Gastrocnemius medialis (tissue), 4 donors: ENCODE measurements around the gene ATG7.

ENCODE experiments used
- CTCF ChIP-seq, 5 experiments: fragments of 450-650 bp in 3 of 5; fragments of 200-600 bp in 2 of 5; sonication (generic) in 2 of 5; IDR thresholded peaks in 4 of 5; conservative IDR thresholded peaks in 1 of 5; 1 replicate in 4 of 5; 2 replicates in 1 of 5; pipeline ENCODE4 v1.5.1; 2016 to 2019; ENCODE audit warnings: antibody characterized with exemption in 5 of 5, mild to moderate bottlenecking in 3 of 5, moderate library complexity in 3 of 5
- POLR2A ChIP-seq, 2 donors: fragments of 450-650 bp; IDR thresholded peaks; one replicate each; pipeline ENCODE4 v1.6.1; 2017; ENCODE audit warnings: antibody characterized with exemption in 2 of 2, mild to moderate bottlenecking in 2 of 2, moderate library complexity in 2 of 2

DNA sequence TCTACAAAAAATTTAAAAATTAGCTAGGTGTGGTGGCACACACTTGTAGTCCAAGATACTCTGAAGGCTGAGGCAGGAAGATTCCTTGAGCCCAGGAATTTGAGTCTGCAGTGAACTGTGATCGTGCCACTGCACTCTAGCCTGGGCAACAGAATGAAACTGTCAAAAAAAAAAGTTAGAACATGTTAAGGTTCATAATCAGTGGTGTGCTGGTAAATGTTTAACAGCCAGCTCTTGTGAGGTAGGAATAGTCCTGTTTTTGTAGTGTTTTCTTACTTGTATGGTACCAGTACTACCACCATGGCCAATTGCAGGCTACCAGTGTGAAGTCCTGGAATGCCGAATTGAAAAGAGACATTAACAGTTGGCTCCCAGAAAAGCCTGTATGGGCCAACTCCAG lies 50.7 kb downstream of the ATG7 start:
- TF ChIP-seq CTCF (IDR thresholded peaks at IDR 0.05 in 4 of 5, conservative IDR thresholded peaks at IDR 0.05 in 1 of 5) = no peak
- TF ChIP-seq POLR2A (IDR thresholded peaks at IDR 0.05) = no peak
